C4-2B (cell line): ENCODE data around the gene CCDC3.

ENCODE experiments used
- CTCF ChIP-seq: fragments of 450-650 bp; conservative IDR thresholded peaks from 2 replicates; pipeline ENCODE4 v1.5.1; 2017; ENCODE audit warnings: mild to moderate bottlenecking
- ZFX ChIP-seq: fragments of 450-650 bp; IDR thresholded peaks from 2 replicates; pipeline ENCODE4 v1.6.1; 2017

- TF ChIP-seq CTCF (no peak), ZFX (no peak)
Observed at GRCh38 chr10:12907656-12908055, 93.9 kb downstream of the CCDC3 start.
